GM18520 (cell line): Measurements from ENCODE around the gene VPS35L.
"Not testable (repeated sequence)": the region's sequence is repeated elsewhere in the genome, so short reads cannot be mapped to it uniquely, and the experiment has no call there.

Experiments used
- ATAC-seq: cut with Tn5 transposase; IDR thresholded peaks from one replicate; pipeline ENCODE4 v1.9.1; 2021; ENCODE audit not compliant: unreplicated experiment

Gene VPS35L

GRCh38 chr16:19532601-19533000 is 22.9 kb upstream of the VPS35L start:
- no peak for ATAC-seq

DNA sequence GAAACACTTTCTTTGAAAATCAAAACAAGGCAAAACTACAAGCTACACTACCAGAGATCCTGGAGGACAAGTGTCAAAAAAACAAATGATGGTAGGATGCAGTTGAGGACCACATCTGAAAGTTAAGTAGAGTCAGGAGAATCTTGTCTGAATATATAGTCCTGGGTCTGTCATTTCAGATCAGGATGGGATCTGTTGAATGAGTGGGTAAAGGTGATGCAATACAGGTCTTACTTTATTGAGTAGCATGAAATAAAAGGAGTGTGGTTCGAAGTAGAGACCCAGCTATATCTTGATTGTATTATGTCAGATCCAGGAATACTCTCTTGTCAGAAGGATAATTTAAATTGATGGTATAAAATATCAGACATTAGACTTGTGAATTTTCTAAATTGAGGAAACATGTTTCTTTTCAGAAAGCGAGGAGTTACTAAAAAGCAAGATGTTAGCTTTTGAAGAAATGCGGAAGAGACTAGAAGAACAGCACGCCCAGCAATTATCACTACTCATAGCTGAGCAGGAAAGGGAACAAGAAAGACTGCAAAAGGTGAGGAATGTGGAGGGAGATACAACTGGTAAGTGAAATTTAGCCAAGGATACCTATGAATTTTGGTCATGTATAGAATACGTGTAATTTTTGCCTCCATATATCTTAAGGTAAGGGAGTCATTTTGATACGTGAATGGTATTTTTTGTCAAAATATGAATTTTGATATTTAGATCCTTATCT is 15.1 kb upstream of the VPS35L start:
- no peak for ATAC-seq

GRCh38 chr16:19542138-19542821 is 13.2 kb upstream of the VPS35L start:
- no peak for ATAC-seq

GRCh38 chr16:19543278-19543996 is 12.1 kb upstream of the VPS35L start:
- not testable (repeated sequence) for ATAC-seq

GRCh38 chr16:19548144-19548543 is 7.4 kb upstream of the VPS35L start:
- ATAC-seq, result no peak

DNA sequence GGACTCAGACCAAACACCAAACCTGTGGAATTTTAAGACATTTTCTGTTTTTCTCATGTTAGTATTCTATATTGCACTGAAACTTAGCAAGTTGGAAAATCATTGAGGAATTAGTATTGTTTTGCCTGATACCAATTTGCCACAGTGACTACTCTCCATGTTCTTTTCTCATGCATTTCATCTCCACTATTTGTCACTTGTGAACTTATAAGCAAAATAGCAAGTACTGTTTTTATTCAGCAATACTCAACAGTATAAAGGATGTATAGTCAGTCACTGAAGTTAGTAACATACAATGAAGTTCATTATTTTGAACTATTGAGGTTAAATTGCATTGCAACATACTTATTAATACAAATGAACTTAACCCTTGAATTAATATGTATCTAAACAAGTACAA is 5.8 kb upstream of the VPS35L start:
- ATAC-seq, result no peak

GRCh38 chr16:19555938-19556771 is 652 bp downstream of the VPS35L start:
- ATAC-seq, result no peak

DNA sequence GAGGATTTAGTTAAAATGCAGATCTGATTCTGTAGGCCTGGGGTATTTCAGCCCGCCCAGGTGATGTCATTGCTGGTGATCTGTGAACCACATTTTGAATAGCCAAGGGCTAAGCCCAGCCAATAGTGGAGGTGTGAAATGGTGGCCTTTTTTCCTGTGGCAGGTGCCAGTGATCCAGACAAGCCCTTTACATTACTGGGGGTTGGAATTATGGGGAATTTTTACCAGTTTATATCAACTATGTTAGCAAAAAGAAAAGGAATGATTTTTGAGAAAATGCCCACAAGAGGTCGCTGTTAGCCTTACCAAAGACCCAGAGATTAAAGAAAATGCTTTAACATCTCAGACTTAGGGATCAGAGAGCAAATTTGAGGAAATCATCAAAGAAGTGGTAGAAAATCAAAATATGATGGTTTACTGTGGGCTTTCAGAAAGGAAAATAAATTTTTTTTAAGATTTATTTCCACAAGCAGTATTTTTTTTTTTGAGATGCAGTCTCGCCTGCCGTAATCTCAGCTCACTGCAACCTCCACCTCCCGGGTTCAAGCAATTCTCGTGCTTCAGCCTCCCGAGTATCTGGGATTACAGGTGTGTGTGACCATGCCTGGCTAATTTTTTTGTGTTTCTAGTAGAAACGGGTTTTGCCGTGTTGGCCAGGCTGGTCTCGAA is 3.9 kb downstream of the VPS35L start:
- no peak for ATAC-seq

DNA sequence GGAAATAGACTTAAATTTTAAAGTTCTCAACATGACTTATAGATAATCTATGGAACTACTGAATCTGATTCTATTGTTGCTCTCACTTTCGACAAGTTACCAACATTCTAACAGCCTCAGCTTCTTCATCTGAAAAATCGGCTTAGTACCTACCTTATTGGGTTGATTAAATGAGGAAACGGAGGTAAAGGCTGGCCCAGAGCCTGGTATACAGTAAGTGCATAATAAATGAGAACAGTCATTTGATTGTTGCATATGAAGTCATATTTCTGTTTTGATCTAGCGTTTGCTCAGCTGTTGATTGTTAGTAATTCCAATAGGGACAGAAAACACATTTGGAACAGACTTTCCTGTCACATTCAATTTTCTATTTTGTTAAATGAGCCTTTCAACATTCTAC is 4.6 kb downstream of the VPS35L start:
- no peak for ATAC-seq

GRCh38 chr16:19563377-19563776 is 7.9 kb downstream of the VPS35L start:
- ATAC-seq, result no peak

GRCh38 chr16:19566362-19566761 is 10.9 kb downstream of the VPS35L start:
- ATAC-seq, result no peak

DNA sequence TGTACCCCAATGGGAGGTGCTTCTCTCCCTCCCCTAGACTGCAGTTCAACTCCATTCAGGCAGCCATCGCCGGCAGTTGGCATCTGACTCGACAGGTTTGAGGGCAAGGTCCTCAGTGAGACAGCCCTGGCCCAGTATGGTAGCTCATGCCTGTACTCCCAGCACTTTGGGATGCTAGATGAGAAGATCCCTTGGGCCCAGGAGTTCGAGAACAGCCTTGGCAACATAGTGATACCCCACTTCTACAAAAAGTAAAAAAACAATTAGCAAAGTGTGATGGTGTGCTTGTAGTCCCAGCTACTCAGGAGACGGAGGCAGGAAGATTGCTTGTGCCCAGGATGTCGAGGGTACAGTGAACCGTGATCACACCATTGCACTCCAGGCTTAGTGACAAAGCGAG is 12.1 kb downstream of the VPS35L start:
- no peak for ATAC-seq

DNA sequence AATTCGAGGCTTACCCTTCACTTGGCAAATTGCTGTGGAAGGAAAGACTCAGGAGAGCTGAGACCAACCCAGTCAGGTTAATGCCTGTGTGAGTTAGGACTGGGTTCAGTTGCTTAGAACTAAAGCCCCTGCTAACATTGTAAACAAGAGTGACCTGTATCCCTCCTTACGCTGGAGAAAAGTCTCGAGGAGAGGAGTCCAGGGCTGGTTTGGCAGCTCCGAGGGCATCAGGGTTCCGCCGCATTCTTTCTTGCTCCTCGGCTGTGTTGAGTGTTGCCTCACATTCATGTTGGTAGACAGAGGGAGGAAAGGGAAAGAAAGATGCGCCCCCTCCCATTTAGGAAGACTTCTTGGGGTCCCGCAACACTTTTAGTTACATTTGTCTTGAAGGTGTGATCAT is 18.5 kb downstream of the VPS35L start:
- ATAC-seq, result no peak

GRCh38 chr16:19574615-19575014 is 19.1 kb downstream of the VPS35L start:
- ATAC-seq, result no peak

DNA sequence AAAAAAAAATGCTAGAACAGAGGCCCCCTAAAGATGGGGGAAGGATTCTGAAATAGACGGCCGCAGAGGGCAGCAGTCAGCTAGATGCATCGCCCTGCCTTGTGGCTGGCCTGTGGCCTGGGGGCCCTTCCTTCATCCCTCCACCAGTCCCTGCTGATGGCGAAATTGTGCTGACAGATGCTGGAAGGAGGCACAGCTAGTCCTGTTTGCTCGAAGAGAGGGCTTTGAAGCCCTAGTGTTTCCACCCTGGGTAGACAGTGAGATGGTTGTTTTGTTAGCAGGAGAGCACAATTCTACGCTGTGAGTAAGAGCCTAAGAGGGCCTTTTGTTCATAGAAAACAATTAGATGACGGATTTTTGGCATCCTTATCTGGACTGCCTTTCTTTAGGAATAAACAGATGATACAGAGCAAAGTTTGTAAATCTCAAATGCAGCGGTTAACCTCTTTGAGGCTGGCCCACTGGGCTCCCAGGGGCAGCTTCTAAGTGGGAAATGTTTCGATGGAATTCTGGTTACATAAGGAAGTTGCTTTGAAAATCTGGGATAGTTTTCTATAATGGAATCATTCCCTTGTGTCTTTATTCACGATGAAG is 23.0 kb downstream of the VPS35L start:
- ATAC-seq, result no peak

- ATAC-seq, result no peak
Observed at GRCh38 chr16:19582050-19582831, 26.7 kb downstream of the VPS35L start.

DNA sequence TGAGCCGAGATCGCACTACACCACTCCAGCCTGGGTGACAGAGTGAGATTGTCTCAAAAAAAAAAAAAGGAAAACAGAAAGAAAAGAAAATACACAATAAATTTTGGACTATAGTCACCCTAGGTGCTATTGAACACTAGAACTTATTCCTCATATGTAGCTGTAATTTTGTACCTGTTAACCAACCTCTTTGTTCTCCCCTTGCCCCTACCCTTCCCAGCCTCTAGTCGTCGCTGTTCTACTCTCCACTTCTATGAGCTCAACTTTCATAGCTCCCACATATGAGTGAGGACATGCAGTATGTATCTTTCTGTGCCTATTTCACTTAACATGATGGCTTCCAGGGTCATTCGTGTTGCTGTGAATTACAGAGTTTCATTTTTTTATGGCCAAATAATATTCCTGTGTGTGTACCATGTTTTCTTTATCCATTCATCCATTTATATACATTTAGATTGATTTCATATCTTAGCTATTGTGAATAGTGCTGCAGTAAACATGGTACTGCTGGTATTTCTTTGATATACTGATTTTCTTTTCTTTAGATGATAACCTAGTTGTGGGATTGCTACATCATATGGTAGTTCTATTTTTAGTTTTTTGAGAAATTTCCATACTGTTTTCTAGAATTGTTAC is 28.3 kb downstream of the VPS35L start:
- ATAC-seq, result no peak

GRCh38 chr16:19588661-19589060 is 33.2 kb downstream of the VPS35L start:
- ATAC-seq, result no peak

DNA sequence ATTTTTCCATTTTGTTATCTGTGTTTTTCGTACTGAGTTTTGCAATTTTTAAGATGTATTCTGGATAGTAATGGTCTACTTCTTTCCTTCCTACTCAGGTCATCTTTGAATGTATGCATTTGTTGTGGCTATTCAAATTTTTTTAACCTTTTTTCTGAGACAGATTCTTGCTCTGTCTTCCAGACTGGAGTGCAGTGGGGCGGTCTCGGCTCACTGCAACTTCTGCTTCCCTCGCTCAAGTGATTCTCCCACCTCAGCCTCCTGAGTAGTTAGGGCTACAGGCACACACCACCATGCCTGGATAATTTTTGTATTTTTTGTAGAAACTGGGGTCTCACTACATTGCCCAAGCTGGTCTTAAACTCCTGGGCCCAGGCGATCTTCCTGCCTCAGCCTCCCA is 33.6 kb downstream of the VPS35L start:
- ATAC-seq, result no peak
